Activated naive CD8-positive, alpha-beta T cell treated with anti-CD3 and anti-CD28 coated beads, Interleukin-2, amount 50 U/mL, for 24 hours (primary cell): ENCODE measurements around the gene APBA2.

ENCODE experiments used
- ATAC-seq: fragments of 150-1000 bp; cut with Tn5 transposase; one replicate; pipeline ENCODE4 v1.10.0; 2021
- DNase-seq: peaks from one replicate; pipeline ENCODE4 v3.0.0; 2021
- H3K27ac Mint-ChIP-seq: one replicate; pipeline ENCODE4 v1.8.0; 2021; ENCODE audit warnings: mild to moderate bottlenecking, mixed read lengths
- H3K27me3 Mint-ChIP-seq: one replicate; pipeline ENCODE4 v1.8.0; 2021; ENCODE audit warnings: mixed read lengths
- H3K36me3 Mint-ChIP-seq: one replicate; pipeline ENCODE4 v1.8.0; 2021; ENCODE audit warnings: low read depth, mixed read lengths
- H3K4me1 Mint-ChIP-seq: one replicate; pipeline ENCODE4 v1.8.0; 2021; ENCODE audit warnings: mixed read lengths
- H3K4me3 Mint-ChIP-seq: one replicate; pipeline ENCODE4 v1.8.0; 2021; ENCODE audit warnings: mild to moderate bottlenecking, moderate library complexity, mixed read lengths
- H3K9me3 Mint-ChIP-seq: one replicate; pipeline ENCODE4 v1.8.0; 2021; ENCODE audit warnings: mixed read lengths

Gene APBA2

DNA sequence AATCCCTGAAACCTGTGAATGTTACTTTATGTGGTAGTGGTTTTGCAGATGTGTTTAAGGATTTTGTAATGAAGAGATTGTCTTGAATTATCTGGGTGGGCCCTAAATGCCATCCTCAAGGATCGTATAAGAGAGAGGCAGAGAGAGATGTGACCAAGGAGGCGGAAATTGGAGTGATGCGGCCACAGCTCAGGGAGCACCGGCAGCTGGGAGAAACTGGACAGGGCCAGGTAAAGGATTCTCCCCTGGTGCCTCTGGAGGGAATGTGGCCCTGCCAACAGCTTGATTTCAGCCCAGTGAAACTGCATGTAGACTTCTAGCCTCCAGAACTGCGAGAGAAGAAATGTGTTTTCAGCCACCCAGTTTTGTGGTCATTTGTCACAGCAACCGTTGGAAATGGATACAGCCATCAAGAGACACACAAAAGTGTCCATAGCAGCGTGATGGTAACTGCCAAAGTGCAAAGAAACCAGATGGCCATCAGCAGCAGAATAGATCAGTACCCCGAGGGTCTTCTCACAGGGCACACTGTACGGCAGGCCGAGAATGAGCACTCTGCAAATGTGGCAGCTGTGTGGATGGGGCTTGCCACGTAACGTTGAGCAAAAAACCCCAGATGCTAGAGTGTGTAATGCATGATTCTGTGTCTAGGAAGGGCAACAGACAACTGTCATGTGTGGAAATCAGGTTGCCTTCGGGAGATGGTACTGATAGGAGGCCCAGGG lies 12.2 kb downstream of the APBA2 start:
- DNase-seq (no peak), ATAC-seq (peak; percentile 31)
- Mint-ChIP-seq H3K9me3 (no peaks in the 10 kb centered on the region), H3K4me1 (peaks cover 71% of the 10 kb centered on the region), H3K27me3 (no peaks in the 10 kb centered on the region), H3K4me3 (no peak overlapping the region), H3K27ac (peak overlapping the region; percentile 82), H3K36me3 (peaks cover 8% of the 10 kb centered on the region)

GRCh38 chr15:28899061-28899738 lies 13.4 kb downstream of the APBA2 start:
- Mint-ChIP-seq H3K9me3 (no peaks in the 10 kb centered on the region), H3K27me3 (no peaks in the 10 kb centered on the region), H3K4me3 (no peak overlapping the region), H3K36me3 (peaks cover 8% of the 10 kb centered on the region), H3K27ac (peak overlapping the region; percentile 82), H3K4me1 (peaks cover 77% of the 10 kb centered on the region)
- ATAC-seq (no peak), DNase-seq (no peak)

- H3K27me3 Mint-ChIP-seq, result no peaks in the 10 kb centered on the region
- H3K4me3 Mint-ChIP-seq, result peak overlapping the region; percentile 0
- ATAC-seq (peak; percentile 87), DNase-seq (peak; percentile 45)
- H3K4me1 Mint-ChIP-seq, result peaks cover 88% of the 10 kb centered on the region
- H3K36me3 Mint-ChIP-seq, result peaks cover 8% of the 10 kb centered on the region
- peak overlapping the region; percentile 82 for H3K27ac Mint-ChIP-seq
- no peaks in the 10 kb centered on the region for H3K9me3 Mint-ChIP-seq
Measured at GRCh38 chr15:28900041-28900891, 14.5 kb downstream of the APBA2 start.

DNA sequence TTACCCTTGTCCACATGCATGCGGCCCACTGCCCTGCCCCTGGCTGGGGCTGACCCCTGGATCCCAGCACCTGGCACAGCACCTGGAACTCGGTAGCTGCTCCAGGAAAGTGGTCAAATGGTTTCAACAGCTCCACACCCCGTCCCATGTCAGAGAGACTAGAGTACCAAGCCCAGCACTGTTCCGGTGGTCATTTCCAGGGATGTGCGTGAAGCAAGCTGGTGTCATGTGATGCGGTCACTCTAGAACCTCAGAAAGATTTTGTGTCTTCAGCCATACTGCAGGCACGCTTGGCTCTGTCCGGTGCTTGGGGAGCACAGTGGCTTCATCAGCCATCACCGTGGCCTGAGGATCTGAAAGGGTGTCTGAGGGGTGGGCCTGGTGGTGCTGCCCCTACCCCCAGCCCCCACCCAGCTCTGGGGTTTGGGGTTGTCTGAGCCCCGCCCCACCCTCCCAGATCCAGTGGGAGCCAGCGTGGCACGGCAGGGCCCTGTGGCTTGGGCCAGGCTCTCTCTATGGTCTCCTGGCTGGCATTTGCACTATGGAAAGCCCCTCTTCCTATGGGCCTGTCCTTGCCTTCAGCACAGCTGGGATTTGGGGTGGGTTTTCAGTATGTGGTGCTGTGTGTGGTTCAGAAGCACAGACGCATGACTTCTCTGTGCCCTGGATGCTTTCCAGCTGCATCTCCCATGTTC lies 15.3 kb downstream of the APBA2 start:
- H3K4me3 Mint-ChIP-seq, result peak overlapping the region; percentile 0
- H3K36me3 Mint-ChIP-seq, result peaks cover 8% of the 10 kb centered on the region
- no peaks in the 10 kb centered on the region for H3K27me3 Mint-ChIP-seq
- H3K4me1 Mint-ChIP-seq, result peaks cover 91% of the 10 kb centered on the region
- DNase-seq (no peak), ATAC-seq (no peak)
- no peaks in the 10 kb centered on the region for H3K9me3 Mint-ChIP-seq
- H3K27ac Mint-ChIP-seq, result peak overlapping the region; percentile 80

- DNase-seq (no peak), ATAC-seq (no peak)
- H3K4me1 Mint-ChIP-seq, result peaks cover 93% of the 10 kb centered on the region
- no peak overlapping the region for H3K4me3 Mint-ChIP-seq
- peaks cover 8% of the 10 kb centered on the region for H3K36me3 Mint-ChIP-seq
- H3K27me3 Mint-ChIP-seq, result no peaks in the 10 kb centered on the region
- peak overlapping the region; percentile 69 for H3K27ac Mint-ChIP-seq
- no peaks in the 10 kb centered on the region for H3K9me3 Mint-ChIP-seq
Measured at GRCh38 chr15:28901587-28901980, 15.8 kb downstream of the APBA2 start.

DNA sequence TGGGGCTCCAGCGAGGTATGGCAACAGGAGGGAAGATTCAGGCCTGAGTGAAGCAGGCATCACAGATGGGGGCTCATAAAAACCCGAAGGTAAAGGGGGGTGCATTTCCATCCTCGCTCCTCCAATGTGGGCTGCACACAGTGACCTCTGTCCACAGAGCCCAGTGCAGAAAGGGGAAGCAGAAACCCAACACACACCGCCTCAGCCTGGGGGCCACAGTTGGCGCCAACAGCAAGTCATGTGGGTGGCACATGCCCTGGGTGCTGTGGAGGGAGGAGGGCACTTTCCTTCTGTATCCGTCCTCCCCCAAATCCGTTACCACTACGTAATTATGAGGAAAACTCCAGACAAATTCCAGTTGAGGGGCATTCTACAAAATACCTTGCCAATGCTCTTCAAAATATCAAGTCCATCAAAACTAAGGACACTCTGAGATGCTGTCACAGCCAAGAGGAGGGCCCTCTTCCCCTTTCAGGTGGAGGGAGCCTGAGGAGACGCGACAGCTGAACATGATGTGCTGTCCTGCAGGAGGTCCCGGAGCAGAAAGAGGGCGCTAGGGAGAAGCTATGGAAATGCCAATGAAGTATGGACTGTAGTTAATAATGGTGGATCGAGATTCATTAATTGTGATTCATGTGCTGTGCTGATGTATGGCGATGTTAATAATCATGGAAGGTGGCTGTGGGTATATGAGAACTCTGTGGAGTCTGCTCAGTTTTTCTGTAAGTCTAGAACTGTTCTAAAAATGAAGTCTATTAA lies 16.4 kb downstream of the APBA2 start:
- Mint-ChIP-seq H3K27me3 (no peaks in the 10 kb centered on the region), H3K4me3 (no peak overlapping the region), H3K4me1 (peaks cover 90% of the 10 kb centered on the region), H3K27ac (peak overlapping the region; percentile 3), H3K36me3 (peaks cover 5% of the 10 kb centered on the region), H3K9me3 (no peaks in the 10 kb centered on the region)
- DNase-seq (no peak), ATAC-seq (no peak)

DNA sequence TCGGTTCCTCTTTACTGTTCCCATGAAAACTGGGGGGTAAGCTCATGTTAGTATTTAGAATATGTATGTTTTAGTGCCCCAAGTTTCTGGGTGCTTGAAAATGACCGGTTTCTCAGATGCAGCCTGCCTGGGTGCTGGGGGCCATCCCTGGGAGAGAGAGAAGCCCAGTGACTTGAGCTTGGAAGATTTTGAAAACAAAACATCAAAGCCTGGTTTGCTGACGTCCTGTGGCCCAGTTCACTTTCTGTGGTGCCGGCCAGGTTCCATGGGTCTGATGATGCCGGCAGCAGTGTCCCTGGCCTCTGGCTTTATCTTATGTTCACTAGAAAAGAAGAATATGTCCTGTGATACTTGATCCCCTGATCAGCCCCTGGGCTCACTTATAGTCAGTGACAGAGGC lies 17.1 kb downstream of the APBA2 start:
- Mint-ChIP-seq H3K27me3 (no peaks in the 10 kb centered on the region), H3K27ac (no peak overlapping the region), H3K4me3 (no peak overlapping the region), H3K9me3 (no peaks in the 10 kb centered on the region), H3K36me3 (peaks cover 1% of the 10 kb centered on the region), H3K4me1 (peaks cover 90% of the 10 kb centered on the region)
- no peak for DNase-seq
- no peak for ATAC-seq

DNA sequence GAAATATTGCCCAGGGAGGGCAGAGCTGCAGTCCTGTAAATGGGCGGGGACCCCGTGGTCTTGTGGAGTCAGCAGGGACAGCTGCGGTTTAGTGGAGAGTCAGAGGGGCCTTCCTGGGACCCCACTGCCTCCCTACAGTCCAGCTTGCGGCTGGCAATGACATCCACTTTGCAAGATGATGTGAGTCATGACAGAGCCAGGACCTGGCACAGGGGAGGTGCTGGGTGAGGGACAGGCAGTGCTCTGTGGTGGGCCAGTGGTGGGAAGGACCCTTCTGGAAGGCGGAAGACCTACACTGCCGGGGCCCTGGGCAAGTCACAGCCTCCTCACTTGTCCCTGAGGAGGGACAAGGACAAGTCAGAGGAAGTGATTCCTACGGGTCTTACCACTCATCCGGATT lies 17.8 kb downstream of the APBA2 start:
- H3K4me1 Mint-ChIP-seq, result peaks cover 90% of the 10 kb centered on the region
- no peaks in the 10 kb centered on the region for H3K27me3 Mint-ChIP-seq
- H3K4me3 Mint-ChIP-seq, result no peak overlapping the region
- no peak for ATAC-seq
- H3K9me3 Mint-ChIP-seq, result no peaks in the 10 kb centered on the region
- DNase-seq, result no peak
- no peaks in the 10 kb centered on the region for H3K36me3 Mint-ChIP-seq
- H3K27ac Mint-ChIP-seq, result no peak overlapping the region

- H3K27ac Mint-ChIP-seq, result peak overlapping the region; percentile 15
- ATAC-seq, result no peak
- DNase-seq, result no peak
- no peaks in the 10 kb centered on the region for H3K27me3 Mint-ChIP-seq
- H3K4me1 Mint-ChIP-seq, result peaks cover 89% of the 10 kb centered on the region
- no peaks in the 10 kb centered on the region for H3K36me3 Mint-ChIP-seq
- H3K4me3 Mint-ChIP-seq, result no peak overlapping the region
- no peaks in the 10 kb centered on the region for H3K9me3 Mint-ChIP-seq
Measured at GRCh38 chr15:28904003-28904402, 18.2 kb downstream of the APBA2 start.

DNA sequence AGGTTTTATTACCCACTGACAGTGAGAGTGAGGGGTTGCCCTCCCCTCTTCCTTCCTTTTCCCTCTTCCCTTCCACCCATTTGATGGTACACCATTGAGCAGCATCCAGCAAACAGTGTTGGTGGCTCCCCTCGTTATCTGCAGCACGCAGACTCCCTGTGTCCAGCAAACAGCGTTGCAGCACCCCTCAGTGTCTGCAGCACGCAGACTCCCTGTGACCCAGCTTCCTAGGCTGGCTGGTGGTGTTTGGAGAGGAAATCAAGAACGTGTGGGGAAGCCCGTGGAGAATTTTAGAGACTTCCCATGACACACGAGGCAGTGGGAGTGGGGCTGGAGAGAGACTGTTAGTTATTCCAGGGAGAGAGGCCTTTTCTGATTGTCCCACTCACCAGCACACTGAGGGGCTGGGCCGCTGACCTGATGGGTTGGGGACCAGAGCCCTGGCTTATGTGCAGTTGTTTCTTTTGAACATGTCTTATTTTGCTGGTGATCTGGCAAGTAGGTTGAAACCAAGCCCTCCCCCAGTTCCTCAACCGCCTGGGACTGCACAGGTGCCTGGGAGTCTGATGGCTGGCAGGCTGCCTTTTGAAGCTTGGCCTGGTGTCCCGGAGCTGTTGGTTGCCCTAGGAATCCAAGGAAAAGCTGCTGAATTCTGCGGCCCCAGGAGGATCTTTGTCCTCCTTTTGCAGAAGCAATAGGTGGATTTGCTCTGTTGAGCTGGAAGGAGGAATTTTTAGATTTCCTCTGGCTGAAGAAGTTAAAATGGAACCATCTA lies 19.0 kb downstream of the APBA2 start:
- ATAC-seq (no peak), DNase-seq (no peak)
- Mint-ChIP-seq H3K9me3 (no peaks in the 10 kb centered on the region), H3K27me3 (no peaks in the 10 kb centered on the region), H3K4me1 (peaks cover 86% of the 10 kb centered on the region), H3K36me3 (no peaks in the 10 kb centered on the region), H3K27ac (peak overlapping the region; percentile 15), H3K4me3 (no peak overlapping the region)

DNA sequence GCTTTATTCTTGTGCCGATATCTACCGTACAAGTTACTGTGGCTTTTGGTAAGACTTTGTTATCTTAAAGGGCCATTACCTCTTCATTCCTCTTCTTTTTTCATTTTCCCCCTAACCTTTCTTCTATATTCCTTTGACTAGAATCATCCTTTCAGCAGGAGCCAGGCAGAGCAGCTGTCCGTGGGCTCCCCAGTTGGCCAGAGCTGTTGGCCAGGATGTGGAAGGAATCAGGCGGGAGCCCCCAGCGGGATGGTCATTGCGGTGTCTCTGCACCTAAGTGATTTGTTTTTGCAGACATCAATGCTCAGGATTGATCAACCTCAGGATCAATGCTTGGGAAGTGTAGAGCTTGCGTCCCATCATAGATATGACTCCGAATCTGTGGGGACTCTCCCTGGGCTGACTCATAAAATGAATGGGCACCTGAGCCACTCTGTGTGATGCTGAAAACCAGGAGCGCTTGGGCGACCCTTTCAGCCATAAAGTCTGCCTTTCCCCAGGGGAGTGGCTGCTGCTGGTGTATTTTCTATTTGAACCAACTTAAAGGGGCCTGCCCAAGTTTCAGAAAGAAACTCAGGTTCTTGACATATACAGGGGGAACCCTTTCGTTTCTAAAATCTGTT lies 21.7 kb downstream of the APBA2 start:
- DNase-seq (no peak), ATAC-seq (peak; percentile 38)
- no peaks in the 10 kb centered on the region for H3K27me3 Mint-ChIP-seq
- H3K4me3 Mint-ChIP-seq, result no peak overlapping the region
- no peaks in the 10 kb centered on the region for H3K9me3 Mint-ChIP-seq
- peak overlapping the region; percentile 32 for H3K27ac Mint-ChIP-seq
- peaks cover 78% of the 10 kb centered on the region for H3K4me1 Mint-ChIP-seq
- no peaks in the 10 kb centered on the region for H3K36me3 Mint-ChIP-seq

GRCh38 chr15:28909958-28910500 lies 24.3 kb downstream of the APBA2 start:
- Mint-ChIP-seq H3K27ac (no peak overlapping the region), H3K4me1 (peaks cover 53% of the 10 kb centered on the region)

More at GRCh38 chr15:28909958-28910500, 24.3 kb downstream of the APBA2 start:
- ATAC-seq (no peak), DNase-seq (no peak)
- H3K9me3 Mint-ChIP-seq, result no peaks in the 10 kb centered on the region
- H3K4me3 Mint-ChIP-seq, result no peak overlapping the region
- H3K36me3 Mint-ChIP-seq, result no peaks in the 10 kb centered on the region
- H3K27me3 Mint-ChIP-seq, result no peaks in the 10 kb centered on the region
